HG03039 (cell line): ENCODE results near the gene NOMO2.
A peak's percentile ranks its signal among the peaks of the same experiment; 100 is the strongest.
"Not testable (repeated sequence)": the region's sequence is repeated elsewhere in the genome, so short reads cannot be mapped to it uniquely, and the experiment has no call there.

Experiments used
- ATAC-seq: cut with Tn5 transposase; IDR thresholded peaks from one replicate; pipeline ENCODE4 v1.9.1; 2021; ENCODE audit warnings: mild to moderate bottlenecking, moderate library complexity; ENCODE audit not compliant: unreplicated experiment

Gene NOMO2

DNA sequence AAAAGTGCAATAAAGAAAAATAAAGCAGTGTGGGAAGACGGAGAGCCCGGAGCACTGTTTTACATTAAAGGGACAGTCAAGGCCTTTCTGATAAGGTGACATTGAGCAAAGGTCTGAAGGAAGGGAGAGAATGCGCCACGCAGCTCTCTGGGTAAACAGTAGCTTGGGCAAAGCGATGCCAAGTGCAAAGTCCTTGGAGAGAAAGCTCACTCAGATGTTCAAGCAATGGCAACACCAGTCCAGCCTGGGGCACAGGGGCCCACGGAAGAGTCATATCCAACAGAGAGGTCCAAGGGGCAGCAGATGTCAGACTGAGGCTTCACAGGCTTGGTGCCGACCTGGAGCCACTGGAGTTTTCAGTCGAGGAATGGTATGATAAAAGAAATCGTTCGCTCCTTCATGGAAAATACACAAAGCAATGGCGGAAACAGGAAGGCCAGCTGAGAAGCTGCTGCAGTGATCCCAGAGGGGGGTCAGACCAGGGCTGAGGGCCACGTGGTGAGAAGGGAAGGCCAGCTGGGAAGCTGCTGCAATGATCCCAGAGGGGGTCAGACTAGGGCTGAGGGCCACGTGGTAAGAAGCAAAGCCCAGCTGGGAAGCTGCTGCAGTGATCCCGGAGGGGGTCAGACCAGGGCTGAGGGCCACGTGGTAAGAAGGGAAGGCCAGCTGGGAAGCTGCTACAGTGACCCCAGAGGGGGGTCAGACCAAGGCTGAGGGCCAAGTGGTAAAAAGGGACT lies 40.3 kb downstream of the NOMO2 start:
- not testable (repeated sequence) for ATAC-seq

- ATAC-seq = not testable (repeated sequence)
These were observed 43.2 kb downstream of the NOMO2 start for GRCh38 chr16:18518536-18519283.

- not testable (repeated sequence) for ATAC-seq
These were observed 63.5 kb downstream of the NOMO2 start for GRCh38 chr16:18498430-18498829.

DNA sequence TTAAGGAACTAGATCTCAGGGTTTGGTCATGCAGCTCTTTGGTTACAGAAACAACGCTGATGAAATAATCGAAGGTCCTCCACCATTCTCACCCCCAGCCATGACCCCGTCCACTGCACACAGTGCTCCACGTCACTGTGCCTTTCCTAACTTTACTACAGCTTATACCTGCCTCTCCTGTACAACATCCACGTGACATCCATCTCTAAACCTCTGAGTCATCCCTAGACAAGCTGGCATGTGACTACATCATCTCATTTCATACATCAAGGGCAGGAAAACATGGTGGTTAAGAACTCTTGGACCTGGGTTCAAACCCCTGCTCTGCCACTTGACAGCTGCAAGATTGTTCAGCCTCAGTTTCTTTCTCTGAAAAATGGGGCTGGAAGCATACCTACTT lies 64.9 kb downstream of the NOMO2 start:
- not testable (repeated sequence) for ATAC-seq

- not testable (repeated sequence) for ATAC-seq
These were observed 69.6 kb downstream of the NOMO2 start for GRCh38 chr16:18492118-18492897.

GRCh38 chr16:18436025-18436424 lies 125.9 kb downstream of the NOMO2 start:
- not testable (repeated sequence) for ATAC-seq

DNA sequence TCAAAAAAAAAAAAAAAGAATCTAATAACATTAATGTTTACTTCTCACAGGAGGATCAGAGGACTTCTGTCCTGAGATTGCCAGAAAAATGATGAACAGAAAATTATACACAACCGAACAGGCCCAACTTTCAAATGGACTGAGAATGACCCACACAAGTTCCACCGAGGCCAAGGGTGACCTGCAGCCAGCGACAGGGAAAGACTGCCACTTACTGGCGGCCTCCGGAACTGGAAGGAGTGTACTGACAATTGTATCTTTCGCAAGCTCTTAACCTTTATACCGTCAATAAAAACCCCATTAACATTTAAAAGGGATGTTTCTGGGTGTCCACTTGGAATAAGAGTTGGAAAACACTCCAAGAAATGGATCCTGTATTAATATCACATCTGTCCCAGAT lies 146.1 kb downstream of the NOMO2 start:
- ATAC-seq = not testable (repeated sequence)

DNA sequence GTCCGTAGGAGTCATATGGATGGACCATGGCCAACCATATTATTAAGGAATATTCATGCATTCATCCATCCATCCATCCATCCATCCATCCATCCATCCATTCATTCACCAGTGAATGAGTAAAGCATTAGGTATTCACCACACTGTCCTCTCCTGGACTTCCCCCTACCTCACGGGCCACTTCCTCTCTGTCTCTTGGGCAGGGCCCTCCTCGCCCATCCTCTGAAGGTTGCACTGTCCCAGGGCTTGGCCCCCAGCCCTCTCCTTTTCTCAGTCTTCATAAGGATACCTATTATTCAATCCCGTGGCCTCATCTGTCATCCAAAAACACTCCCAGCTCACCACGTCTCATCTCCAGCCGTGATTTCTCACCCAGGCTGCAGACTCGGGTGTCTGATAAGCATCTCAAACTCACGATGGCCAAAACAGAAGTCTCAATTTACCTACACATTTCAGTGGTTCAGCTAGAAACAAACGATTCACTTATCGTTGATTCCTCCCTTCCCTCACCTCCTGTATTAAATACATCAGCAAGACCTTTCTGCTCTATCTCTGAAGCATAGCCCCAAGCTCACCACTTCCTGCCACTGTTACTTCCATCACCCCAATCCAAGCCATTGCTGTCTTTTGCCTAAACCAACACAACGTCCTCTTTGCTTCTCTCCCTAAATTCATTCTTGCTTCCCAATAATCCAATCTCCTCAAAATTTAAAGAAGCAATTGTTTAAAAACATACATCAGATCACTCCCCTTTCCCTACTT lies 152.2 kb downstream of the NOMO2 start:
- ATAC-seq = not testable (repeated sequence)

GRCh38 chr16:18401851-18402657 lies 159.8 kb downstream of the NOMO2 start:
- peak; percentile 49 for ATAC-seq

DNA sequence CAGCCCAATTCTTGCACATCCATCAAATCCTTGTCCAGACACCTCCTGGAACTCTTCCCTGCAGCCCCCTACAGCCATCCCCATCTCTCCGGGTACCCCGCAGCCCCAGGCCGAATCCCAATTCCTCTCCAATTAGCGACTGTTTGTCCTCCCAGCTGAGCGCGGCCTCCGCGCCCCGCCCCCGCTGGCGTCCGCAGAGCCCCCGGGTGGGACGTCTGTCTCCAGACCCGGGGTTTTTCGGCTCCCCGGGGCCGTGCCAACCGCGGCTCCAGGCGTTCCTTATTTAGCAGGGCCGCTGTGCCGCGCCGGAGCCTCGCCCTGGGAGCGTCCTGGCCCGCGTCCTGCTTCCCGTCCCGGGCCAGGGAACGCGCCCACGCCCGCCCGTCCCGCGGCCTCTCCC lies 160.7 kb downstream of the NOMO2 start:
- not testable (repeated sequence) for ATAC-seq

DNA sequence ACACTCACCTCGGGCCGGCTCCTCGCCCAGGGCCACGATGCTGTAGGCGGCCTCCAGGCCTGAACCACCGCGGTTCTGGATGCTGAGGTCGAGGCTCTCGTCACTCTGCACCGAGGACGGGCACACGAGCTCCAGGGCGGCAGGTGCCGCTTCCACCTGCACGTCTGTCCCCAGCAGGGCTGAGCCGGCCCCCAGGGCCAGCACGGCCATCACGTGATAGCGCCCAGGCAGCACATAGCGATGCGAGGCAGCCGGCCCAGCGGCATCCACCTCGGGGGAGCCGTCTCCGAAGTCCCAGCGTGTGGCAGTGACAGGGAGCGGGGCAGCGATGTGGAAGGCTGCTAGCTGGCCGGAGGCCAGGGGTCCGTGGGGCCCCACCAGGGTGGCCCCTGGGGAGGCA lies 167.5 kb downstream of the NOMO2 start:
- not testable (repeated sequence) for ATAC-seq

DNA sequence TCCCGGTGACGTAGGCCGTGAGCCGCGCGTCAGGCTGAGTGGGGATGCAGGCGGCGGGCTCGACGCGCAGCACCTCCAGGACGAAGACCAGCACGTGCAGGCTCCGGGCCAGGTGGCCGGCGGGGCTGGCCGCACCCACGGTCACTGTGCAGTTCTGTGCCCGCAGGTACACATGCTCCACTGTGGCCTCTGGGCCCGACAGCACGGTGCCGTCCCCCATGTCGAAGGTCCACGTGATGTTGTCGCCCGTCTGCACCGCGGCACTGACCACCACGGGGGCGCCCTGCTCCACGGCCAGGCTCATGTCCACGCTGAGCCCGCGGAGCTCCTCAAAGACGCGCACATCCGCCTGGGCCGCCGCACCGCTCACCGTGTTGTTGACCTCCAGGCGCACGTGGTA lies 174.1 kb downstream of the NOMO2 start:
- ATAC-seq = not testable (repeated sequence)

DNA sequence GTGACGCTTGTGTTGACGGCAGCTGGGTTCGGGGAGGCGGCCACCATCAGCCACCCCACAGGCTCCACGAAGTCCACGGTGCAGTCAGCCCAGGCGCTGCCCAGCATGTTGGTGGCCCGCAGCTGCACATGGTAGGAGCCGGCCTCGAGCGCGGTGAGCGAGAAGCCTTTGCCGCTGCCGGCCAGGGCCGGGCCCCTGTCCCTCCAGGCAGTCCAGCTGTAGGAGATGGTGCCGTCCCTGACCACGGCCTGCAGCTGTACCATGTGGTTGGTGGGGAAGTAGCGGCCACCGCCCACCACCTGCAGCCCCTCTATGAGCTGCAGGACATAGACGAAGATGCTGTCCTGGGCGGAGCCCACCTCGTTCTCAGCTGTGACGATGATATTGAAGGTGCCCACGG lies 175.4 kb downstream of the NOMO2 start:
- not testable (repeated sequence) for ATAC-seq

DNA sequence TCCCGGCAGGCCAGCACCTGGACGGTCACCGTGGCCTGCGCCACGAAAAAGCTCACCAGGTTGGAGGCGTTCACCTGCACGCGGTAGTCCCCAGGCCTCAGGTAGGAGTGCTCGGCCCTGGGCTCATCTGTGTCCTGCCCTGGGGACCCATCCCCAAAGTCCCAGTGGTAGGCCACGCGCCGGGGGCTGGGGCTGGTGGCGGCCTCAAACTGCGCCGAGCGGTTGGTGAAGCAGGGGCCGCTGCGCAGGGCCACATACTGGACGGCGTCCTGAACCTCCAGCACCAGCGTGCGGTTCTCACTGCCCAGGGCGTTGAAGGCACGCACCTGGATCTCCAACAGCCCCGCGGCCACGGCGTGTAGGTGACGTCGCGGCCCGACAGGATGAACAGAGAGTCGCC lies 176.6 kb downstream of the NOMO2 start:
- not testable (repeated sequence) for ATAC-seq

GRCh38 chr16:18384869-18385268 lies 177.0 kb downstream of the NOMO2 start:
- ATAC-seq = not testable (repeated sequence)

- not testable (repeated sequence) for ATAC-seq
These were observed 177.7 kb downstream of the NOMO2 start for GRCh38 chr16:18384098-18384636.

DNA sequence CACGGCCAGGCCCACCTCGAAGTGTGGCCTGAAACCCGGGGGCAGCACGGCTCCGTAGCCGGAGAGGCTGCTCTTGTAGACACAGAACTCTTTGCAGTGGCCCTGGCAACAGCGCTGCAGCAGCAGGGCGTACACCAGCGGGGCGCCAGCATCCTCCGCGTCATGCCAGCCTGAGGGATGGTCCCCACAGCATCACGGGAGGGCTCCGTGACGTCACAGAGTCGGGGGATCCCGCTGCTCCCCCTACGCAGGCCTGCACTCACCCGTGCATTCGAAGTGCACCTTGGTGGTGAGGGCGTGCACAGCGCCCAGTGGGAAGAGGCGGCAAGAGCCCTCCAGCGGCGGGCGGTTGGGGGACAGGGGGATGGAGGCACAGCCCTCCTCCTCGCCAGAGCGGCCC lies 179.2 kb downstream of the NOMO2 start:
- ATAC-seq = not testable (repeated sequence)
